Activated T-helper 17 cell treated with anti-CD3 and anti-CD28 coated beads, Interleukin-2, amount 50 U/mL, for 72 hours (primary cell): ENCODE results near the gene ZNF124. TPM values are rescaled to one million over a fixed set of nuclear protein-coding genes. Genes with fewer than 3 reads are reported as not detected.
"Not testable (repeated sequence)": the region's sequence is repeated elsewhere in the genome, so short reads cannot be mapped to it uniquely, and the experiment has no call there.

ENCODE experiments used
- ATAC-seq: fragments of 150-1000 bp; cut with Tn5 transposase; replicated peaks from 2 replicates; pipeline ENCODE4 v1.10.0; 2021; ENCODE audit warnings: mild to moderate bottlenecking, moderate library complexity
- H3K27ac Mint-ChIP-seq: one replicate; pipeline ENCODE4 v1.8.0; 2022; ENCODE audit warnings: mixed read lengths
- H3K27me3 Mint-ChIP-seq: one replicate; pipeline ENCODE4 v1.8.0; 2022; ENCODE audit warnings: mixed read lengths
- H3K36me3 Mint-ChIP-seq: one replicate; pipeline ENCODE4 v1.8.0; 2022; ENCODE audit warnings: low read depth, mild to moderate bottlenecking, mixed read lengths
- H3K4me1 Mint-ChIP-seq: one replicate; pipeline ENCODE4 v1.8.0; 2022; ENCODE audit warnings: mixed read lengths
- H3K4me3 Mint-ChIP-seq: one replicate; pipeline ENCODE4 v1.8.0; 2022; ENCODE audit warnings: mild to moderate bottlenecking, mixed read lengths
- H3K9me3 Mint-ChIP-seq: one replicate; pipeline ENCODE4 v1.8.0; 2022; ENCODE audit warnings: mixed read lengths
- total RNA-seq, 2 donors: library from RNA; stranded (reverse); gene quantifications; one replicate each; pipeline ENCODE4 v1.2.3, GENCODE V29; 2022

The ZNF124 gene
- total RNA-seq = 10 to 100 TPM; 11.6 to 14.4 TPM

GRCh38 chr1:247171875-247172563 lies at the start of gene ZNF124:
Gene ZNF124 (minus strand): TSS chr1:247172020. CDS start chr1:247171877, 143 bp downstream.
- H3K36me3 Mint-ChIP-seq = peaks cover 16% of the 10 kb centered on the region
- H3K27me3 Mint-ChIP-seq, H3K9me3 Mint-ChIP-seq, H3K27ac Mint-ChIP-seq, H3K4me3 Mint-ChIP-seq, H3K4me1 Mint-ChIP-seq: not testable (repeated sequence)
- peak; percentile 100 for ATAC-seq

GRCh38 chr1:247220280-247220679 lies 48.5 kb upstream of the ZNF124 start:
- ATAC-seq, H3K4me1 Mint-ChIP-seq, H3K27ac Mint-ChIP-seq, H3K36me3 Mint-ChIP-seq, H3K4me3 Mint-ChIP-seq, H3K9me3 Mint-ChIP-seq: not testable (repeated sequence)
- peaks cover 25% of the 10 kb centered on the region for H3K27me3 Mint-ChIP-seq

GRCh38 chr1:247218121-247218651 lies 46.4 kb upstream of the ZNF124 start:
- no peaks in the 10 kb centered on the region for H3K9me3 Mint-ChIP-seq
- no peaks in the 10 kb centered on the region for H3K36me3 Mint-ChIP-seq
- H3K27ac Mint-ChIP-seq = no peak overlapping the region
- ATAC-seq = no peak
- peaks cover 14% of the 10 kb centered on the region for H3K27me3 Mint-ChIP-seq
- peaks cover 3% of the 10 kb centered on the region for H3K4me1 Mint-ChIP-seq
- no peak overlapping the region for H3K4me3 Mint-ChIP-seq

- Mint-ChIP-seq H3K9me3 (no peaks in the 10 kb centered on the region), H3K27me3 (peaks cover 1% of the 10 kb centered on the region), H3K4me3 (peak overlapping the region; percentile 23), H3K36me3 (no peaks in the 10 kb centered on the region), H3K4me1 (peaks cover 15% of the 10 kb centered on the region), H3K27ac (no peak overlapping the region)
- ATAC-seq = no peak
These were observed 44.4 kb upstream of the ZNF124 start for GRCh38 chr1:247216261-247216660.

GRCh38 chr1:247212627-247213617 lies 41.1 kb upstream of the ZNF124 start:
- no peaks in the 10 kb centered on the region for H3K9me3 Mint-ChIP-seq
- H3K4me1 Mint-ChIP-seq = peaks cover 22% of the 10 kb centered on the region

GRCh38 chr1:247212012-247212411 lies 40.2 kb upstream of the ZNF124 start:
- H3K36me3 Mint-ChIP-seq = peaks cover 37% of the 10 kb centered on the region
- ATAC-seq = peak; percentile 12
- no peaks in the 10 kb centered on the region for H3K27me3 Mint-ChIP-seq
- H3K4me3 Mint-ChIP-seq = peak overlapping the region; percentile 92
- peak overlapping the region; percentile 56 for H3K27ac Mint-ChIP-seq
- H3K9me3 Mint-ChIP-seq = no peaks in the 10 kb centered on the region
- peaks cover 25% of the 10 kb centered on the region for H3K4me1 Mint-ChIP-seq

More at GRCh38 chr1:247212627-247213617, 41.1 kb upstream of the ZNF124 start:
- Mint-ChIP-seq H3K4me3 (peak overlapping the region; percentile 92), H3K36me3 (peaks cover 28% of the 10 kb centered on the region), H3K27ac (no peak overlapping the region), H3K27me3 (no peaks in the 10 kb centered on the region)
- ATAC-seq = no peak

- ATAC-seq = no peak
- peaks cover 25% of the 10 kb centered on the region for H3K4me1 Mint-ChIP-seq
- peak overlapping the region; percentile 92 for H3K4me3 Mint-ChIP-seq
- H3K9me3 Mint-ChIP-seq = no peaks in the 10 kb centered on the region
- no peaks in the 10 kb centered on the region for H3K27me3 Mint-ChIP-seq
- peaks cover 40% of the 10 kb centered on the region for H3K36me3 Mint-ChIP-seq
- H3K27ac Mint-ChIP-seq = peak overlapping the region; percentile 56
These were observed 39.5 kb upstream of the ZNF124 start for GRCh38 chr1:247211339-247211738.

GRCh38 chr1:247210376-247211117 lies 38.7 kb upstream of the ZNF124 start:
- Mint-ChIP-seq H3K27ac (peak overlapping the region; percentile 91), H3K9me3 (no peaks in the 10 kb centered on the region), H3K4me3 (peak overlapping the region; percentile 92), H3K27me3 (no peaks in the 10 kb centered on the region), H3K4me1 (peaks cover 30% of the 10 kb centered on the region), H3K36me3 (peaks cover 48% of the 10 kb centered on the region)
- ATAC-seq = peak; percentile 99

- peak; percentile 3 for ATAC-seq
- H3K27ac Mint-ChIP-seq = peak overlapping the region; percentile 91
- H3K36me3 Mint-ChIP-seq = peaks cover 48% of the 10 kb centered on the region
- peaks cover 30% of the 10 kb centered on the region for H3K4me1 Mint-ChIP-seq
- no peaks in the 10 kb centered on the region for H3K9me3 Mint-ChIP-seq
- H3K4me3 Mint-ChIP-seq = peak overlapping the region; percentile 92
- H3K27me3 Mint-ChIP-seq = no peaks in the 10 kb centered on the region
These were observed 38.2 kb upstream of the ZNF124 start for GRCh38 chr1:247210062-247210375.

GRCh38 chr1:247209396-247209795 lies 37.6 kb upstream of the ZNF124 start:
- Mint-ChIP-seq H3K4me1 (peaks cover 30% of the 10 kb centered on the region), H3K27ac (peak overlapping the region; percentile 91), H3K36me3 (peaks cover 52% of the 10 kb centered on the region), H3K9me3 (no peaks in the 10 kb centered on the region), H3K4me3 (peak overlapping the region; percentile 92), H3K27me3 (no peaks in the 10 kb centered on the region)
- ATAC-seq = no peak

GRCh38 chr1:247204177-247204647 lies 32.4 kb upstream of the ZNF124 start:
- ATAC-seq = no peak
- H3K27me3 Mint-ChIP-seq = no peaks in the 10 kb centered on the region
- H3K4me3 Mint-ChIP-seq = no peak overlapping the region
- no peak overlapping the region for H3K27ac Mint-ChIP-seq
- H3K36me3 Mint-ChIP-seq = peaks cover 88% of the 10 kb centered on the region
- H3K4me1 Mint-ChIP-seq = peaks cover 12% of the 10 kb centered on the region
- peaks cover 5% of the 10 kb centered on the region for H3K9me3 Mint-ChIP-seq

GRCh38 chr1:247198781-247199180 lies 27.0 kb upstream of the ZNF124 start:
- peaks cover 14% of the 10 kb centered on the region for H3K9me3 Mint-ChIP-seq
- ATAC-seq = no peak

GRCh38 chr1:247193958-247194357 lies 22.1 kb upstream of the ZNF124 start:
- no peaks in the 10 kb centered on the region for H3K4me1 Mint-ChIP-seq
- no peak for ATAC-seq
- no peak overlapping the region for H3K4me3 Mint-ChIP-seq
- peaks cover 28% of the 10 kb centered on the region for H3K9me3 Mint-ChIP-seq
- no peak overlapping the region for H3K27ac Mint-ChIP-seq
- H3K36me3 Mint-ChIP-seq = peaks cover 98% of the 10 kb centered on the region
- H3K27me3 Mint-ChIP-seq = no peaks in the 10 kb centered on the region

More at GRCh38 chr1:247198781-247199180, 27.0 kb upstream of the ZNF124 start:
- H3K4me3 Mint-ChIP-seq = no peak overlapping the region
- H3K27ac Mint-ChIP-seq = no peak overlapping the region
- H3K36me3 Mint-ChIP-seq = peaks cover 100% of the 10 kb centered on the region
- H3K4me1 Mint-ChIP-seq = no peaks in the 10 kb centered on the region
- no peaks in the 10 kb centered on the region for H3K27me3 Mint-ChIP-seq
